Measurements from ENCODE around the gene TMEM163. TPM values are rescaled to one million over a fixed set of nuclear protein-coding genes. Genes with fewer than 3 reads are reported as not detected.

TMEM163 gene
- total RNA-seq, 1 donor from 2014 or later, result 0.18 TPM

- H3K9me3 ChIP-seq (ENCODE audit: insufficient read depth, low read depth, low read length), result no peaks in the 10 kb centered on the region
- no peaks in the 10 kb centered on the region for H3K4me1 Mint-ChIP-seq (ENCODE audit: low read depth, unreplicated experiment)
- H3K4me3 ChIP-seq (ENCODE audit: insufficient read depth, low read depth, low read length), result no peak overlapping the region
- no peak for FAIRE-seq
- H3K27ac Mint-ChIP-seq (ENCODE audit: unreplicated experiment), result no peak overlapping the region
- TF ChIP-seq CTCF (IDR thresholded peaks at IDR 0.05; ENCODE audit: insufficient read depth, low read depth, low read length) (no peak), EZH2 (IDR thresholded peaks at IDR 0.05; ENCODE audit: insufficient read depth, low read length) (no peak)
- H3K27me3 Mint-ChIP-seq (ENCODE audit: low read depth, unreplicated experiment), result no peaks in the 10 kb centered on the region
- H3K36me3 Mint-ChIP-seq (ENCODE audit: low read depth, unreplicated experiment), result no peaks in the 10 kb centered on the region
- H3K27me3 ChIP-seq (ENCODE audit: insufficient read depth, low read length), result no peaks in the 10 kb centered on the region
- no peak overlapping the region for H3K27ac ChIP-seq (ENCODE audit: low read depth, low read length)
- H2AFZ ChIP-seq (ENCODE audit: low read depth, low read length), result no peak overlapping the region
- H3K9ac ChIP-seq (ENCODE audit: low read length), result no peak overlapping the region
- H3K36me3 ChIP-seq (ENCODE audit: insufficient read depth, low read length), result no peaks in the 10 kb centered on the region
- H4K20me1 ChIP-seq (ENCODE audit: insufficient read depth, low read length), result no peaks in the 10 kb centered on the region
- no peak for DNase-seq (ENCODE audit: low read depth)
- H3K79me2 ChIP-seq (ENCODE audit: insufficient read depth, low read length), result no peaks in the 10 kb centered on the region
- H3K9me3 Mint-ChIP-seq (ENCODE audit: unreplicated experiment), result peaks cover 2% of the 10 kb centered on the region
- no peaks in the 10 kb centered on the region for H3K4me1 ChIP-seq (ENCODE audit: insufficient read depth, low read length)
- H3K4me2 ChIP-seq (ENCODE audit: low read length), result no peak overlapping the region
- H3K4me3 Mint-ChIP-seq (ENCODE audit: unreplicated experiment), result no peak overlapping the region
These were observed 181.7 kb downstream of the TMEM163 start for GRCh38 chr2:134537121-134537520.

DNA sequence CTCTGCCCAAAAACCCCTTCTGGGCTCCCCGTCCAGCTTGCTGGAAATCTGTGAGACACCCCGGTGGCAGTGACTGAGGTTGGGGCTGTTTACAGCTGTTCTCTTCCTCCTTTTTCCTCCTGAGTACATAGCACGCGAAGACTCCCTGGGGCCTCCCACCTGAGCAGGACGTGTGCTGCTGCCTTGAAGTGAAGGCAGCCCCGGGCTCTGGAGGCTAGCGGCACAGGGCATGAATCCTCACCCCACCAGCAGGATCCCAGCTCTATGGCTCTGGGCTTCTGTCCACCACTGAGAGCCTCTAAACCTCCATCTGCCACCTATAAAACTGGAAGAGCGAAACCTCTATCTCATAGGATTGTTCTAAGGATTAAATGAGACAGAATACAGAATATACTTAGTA lies 182.5 kb downstream of the TMEM163 start:
- H3K4me1 ChIP-seq (ENCODE audit: insufficient read depth, low read length), result no peaks in the 10 kb centered on the region

More for the DNA sequence above, 182.5 kb downstream of the TMEM163 start:
- Mint-ChIP-seq H3K9me3 (ENCODE audit: unreplicated experiment) (peaks cover 2% of the 10 kb centered on the region), H3K36me3 (ENCODE audit: low read depth, unreplicated experiment) (no peaks in the 10 kb centered on the region), H3K4me1 (ENCODE audit: low read depth, unreplicated experiment) (no peaks in the 10 kb centered on the region), H3K27ac (ENCODE audit: unreplicated experiment) (no peak overlapping the region), H3K27me3 (ENCODE audit: low read depth, unreplicated experiment) (no peaks in the 10 kb centered on the region), H3K4me3 (ENCODE audit: unreplicated experiment) (no peak overlapping the region)
- H2AFZ ChIP-seq (ENCODE audit: low read depth, low read length), result no peak overlapping the region
- no peaks in the 10 kb centered on the region for H3K36me3 ChIP-seq (ENCODE audit: insufficient read depth, low read length)
- H3K79me2 ChIP-seq (ENCODE audit: insufficient read depth, low read length), result no peaks in the 10 kb centered on the region
- no peaks in the 10 kb centered on the region for H3K27me3 ChIP-seq (ENCODE audit: insufficient read depth, low read length)
- H3K4me3 ChIP-seq (ENCODE audit: insufficient read depth, low read depth, low read length), result no peak overlapping the region
- H4K20me1 ChIP-seq (ENCODE audit: insufficient read depth, low read length), result no peaks in the 10 kb centered on the region
- no peak for FAIRE-seq
- H3K9me3 ChIP-seq (ENCODE audit: insufficient read depth, low read depth, low read length), result no peaks in the 10 kb centered on the region
- no peak overlapping the region for H3K27ac ChIP-seq (ENCODE audit: low read depth, low read length)
- H3K9ac ChIP-seq (ENCODE audit: low read length), result no peak overlapping the region
- TF ChIP-seq CTCF (IDR thresholded peaks at IDR 0.05; ENCODE audit: insufficient read depth, low read depth, low read length) (no peak), EZH2 (IDR thresholded peaks at IDR 0.05; ENCODE audit: insufficient read depth, low read length) (no peak)
- no peak for DNase-seq (ENCODE audit: low read depth)
- H3K4me2 ChIP-seq (ENCODE audit: low read length), result no peak overlapping the region

All from astrocyte (in vitro differentiated cells and primary cell).